ENCODE measurements around the gene YPEL2.

- TF ChIP-seq CTCF (conservative IDR thresholded peaks at IDR 0.05; ENCODE audit: low read length): no peak
- no peak for TF ChIP-seq EZH2phosphoT487 (IDR thresholded peaks at IDR 0.05; ENCODE audit: borderline replicate concordance)
Measured at GRCh38 chr17:59373882-59374495, 42.5 kb downstream of the YPEL2 start.
